Measurements from ENCODE around the gene NUP88.

NUP88 gene

GRCh38 chr17:5361426-5361825, 58.0 kb downstream of the NUP88 start:
- Histone ChIP-seq H3K27ac (replicated peaks) (no peak overlapping the region), H3K4me3 (replicated peaks; ENCODE audit: insufficient read depth, low read length) (no peak overlapping the region), H3K27me3 (ENCODE audit: insufficient read depth, poor library complexity, severe bottlenecking) (no peaks in the 10 kb centered on the region)
- TF ChIP-seq POLR2AphosphoS5 (IDR thresholded peaks at IDR 0.05; ENCODE audit: low read depth) = no peak
- TF ChIP-seq, protein P1, sequence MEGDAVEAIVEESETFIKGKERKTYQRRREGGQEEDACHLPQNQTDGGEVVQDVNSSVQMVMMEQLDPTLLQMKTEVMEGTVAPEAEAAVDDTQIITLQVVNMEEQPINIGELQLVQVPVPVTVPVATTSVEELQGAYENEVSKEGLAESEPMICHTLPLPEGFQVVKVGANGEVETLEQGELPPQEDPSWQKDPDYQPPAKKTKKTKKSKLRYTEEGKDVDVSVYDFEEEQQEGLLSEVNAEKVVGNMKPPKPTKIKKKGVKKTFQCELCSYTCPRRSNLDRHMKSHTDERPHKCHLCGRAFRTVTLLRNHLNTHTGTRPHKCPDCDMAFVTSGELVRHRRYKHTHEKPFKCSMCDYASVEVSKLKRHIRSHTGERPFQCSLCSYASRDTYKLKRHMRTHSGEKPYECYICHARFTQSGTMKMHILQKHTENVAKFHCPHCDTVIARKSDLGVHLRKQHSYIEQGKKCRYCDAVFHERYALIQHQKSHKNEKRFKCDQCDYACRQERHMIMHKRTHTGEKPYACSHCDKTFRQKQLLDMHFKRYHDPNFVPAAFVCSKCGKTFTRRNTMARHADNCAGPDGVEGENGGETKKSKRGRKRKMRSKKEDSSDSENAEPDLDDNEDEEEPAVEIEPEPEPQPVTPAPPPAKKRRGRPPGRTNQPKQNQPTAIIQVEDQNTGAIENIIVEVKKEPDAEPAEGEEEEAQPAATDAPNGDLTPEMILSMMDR (IDR thresholded peaks at IDR 0.05; ENCODE audit: insufficient read depth, low read length) = no peak
- TF ChIP-seq GABPA (IDR thresholded peaks at IDR 0.05; ENCODE audit: low read depth) = no peak
- no peak for TF ChIP-seq SPI1 (IDR thresholded peaks at IDR 0.05; ENCODE audit: borderline replicate concordance, low read depth)
- TF ChIP-seq REST (IDR thresholded peaks at IDR 0.05; ENCODE audit: insufficient replicate concordance, low read depth) = no peak
- no peak for DNase-seq (ENCODE audit: low read depth in 1 of 2, low spot score in 1 of 2)

DNA sequence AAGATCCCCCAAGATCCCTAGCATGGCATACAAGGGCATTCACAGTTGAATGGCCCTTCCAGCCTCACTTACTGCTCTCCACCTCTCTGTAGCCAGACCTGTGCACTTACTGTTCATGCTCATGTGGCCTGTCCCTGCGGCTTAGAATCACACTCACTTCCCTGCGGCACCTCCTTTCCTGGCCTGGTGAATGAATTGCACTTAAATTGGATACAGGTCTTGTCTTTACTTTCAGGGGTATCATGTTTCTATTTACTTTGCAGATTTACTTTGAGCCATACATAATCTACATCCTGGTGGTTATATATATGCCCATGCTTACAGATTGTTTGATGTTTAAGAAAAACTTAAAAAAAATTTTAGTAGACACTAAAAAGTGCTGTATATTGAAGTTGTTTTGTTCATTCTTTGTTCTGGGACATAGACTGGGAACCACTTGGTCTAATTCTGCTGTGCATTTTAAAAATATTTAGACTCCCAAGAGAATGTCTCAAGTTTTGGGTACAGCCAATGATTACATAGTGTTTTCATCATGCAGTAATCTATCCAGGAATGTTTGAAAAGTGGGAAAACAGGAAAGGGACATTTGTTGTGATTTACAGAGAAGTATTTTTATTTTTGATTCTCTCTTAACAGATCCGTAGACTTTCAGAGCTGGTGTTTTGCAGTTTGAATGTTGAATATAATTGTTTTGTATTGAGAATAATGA, 63.9 kb downstream of the NUP88 start:
- no peak for TF ChIP-seq REST (IDR thresholded peaks at IDR 0.05; ENCODE audit: insufficient replicate concordance, low read depth)
- TF ChIP-seq, protein P1 (IDR thresholded peaks at IDR 0.05; ENCODE audit: insufficient read depth, low read length) = no peak
- TF ChIP-seq GABPA (IDR thresholded peaks at IDR 0.05; ENCODE audit: low read depth) = no peak
- TF ChIP-seq SPI1 (IDR thresholded peaks at IDR 0.05; ENCODE audit: borderline replicate concordance, low read depth) = no peak
- TF ChIP-seq POLR2AphosphoS5 (IDR thresholded peaks at IDR 0.05; ENCODE audit: low read depth) = no peak
- no peaks in the 10 kb centered on the region for H3K27me3 ChIP-seq (ENCODE audit: insufficient read depth, poor library complexity, severe bottlenecking)
- H3K27ac ChIP-seq (replicated peaks) = no peak overlapping the region
- H3K4me3 ChIP-seq (replicated peaks; ENCODE audit: insufficient read depth, low read length) = no peak overlapping the region
- no peak for DNase-seq (ENCODE audit: low read depth in 1 of 2, low spot score in 1 of 2)

DNA sequence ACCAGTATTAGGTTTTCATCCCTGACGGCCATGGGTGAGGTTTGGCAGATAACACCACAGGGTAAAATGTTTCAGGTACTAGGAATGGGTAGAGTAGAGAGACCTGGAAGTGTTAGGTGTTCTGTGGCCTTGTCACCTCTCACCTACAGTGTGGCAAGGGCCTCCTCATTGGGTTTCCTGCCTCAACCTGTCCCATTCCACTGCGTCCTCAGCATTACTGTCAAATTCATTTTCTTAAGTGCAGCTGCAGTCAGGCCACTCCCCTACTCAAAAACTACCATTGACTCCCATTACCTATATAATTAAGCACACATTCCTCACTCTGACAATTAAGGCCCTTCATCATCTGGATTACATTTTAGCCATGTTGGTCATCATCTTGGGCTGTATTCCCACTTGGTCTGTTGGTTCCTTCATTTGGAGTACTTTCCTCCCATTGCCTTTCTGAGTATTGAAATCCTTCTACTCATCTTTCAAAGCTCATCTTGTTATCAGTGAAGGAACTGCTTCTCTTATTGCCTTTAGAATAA, 64.5 kb downstream of the NUP88 start:
- no peak overlapping the region for H3K27ac ChIP-seq (replicated peaks)
- DNase-seq (ENCODE audit: low read depth in 1 of 2, low spot score in 1 of 2) = no peak
- no peaks in the 10 kb centered on the region for H3K27me3 ChIP-seq (ENCODE audit: insufficient read depth, poor library complexity, severe bottlenecking)
- H3K4me3 ChIP-seq (replicated peaks; ENCODE audit: insufficient read depth, low read length) = no peak overlapping the region
- TF ChIP-seq POLR2AphosphoS5 (IDR thresholded peaks at IDR 0.05; ENCODE audit: low read depth) (no peak), SPI1 (IDR thresholded peaks at IDR 0.05; ENCODE audit: borderline replicate concordance, low read depth) (no peak), GABPA (IDR thresholded peaks at IDR 0.05; ENCODE audit: low read depth) (no peak), REST (IDR thresholded peaks at IDR 0.05; ENCODE audit: insufficient replicate concordance, low read depth) (no peak)
- TF ChIP-seq, protein P1 (IDR thresholded peaks at IDR 0.05; ENCODE audit: insufficient read depth, low read length) = no peak

All from HL-60 (cell line).